HG02973 (cell line): Measurements from ENCODE around the gene IL1RAP.
"Not testable (repeated sequence)": the region's sequence is repeated elsewhere in the genome, so short reads cannot be mapped to it uniquely, and the experiment has no call there.

Experiments used
- ATAC-seq: cut with Tn5 transposase; IDR thresholded peaks from one replicate; pipeline ENCODE4 v1.9.1; 2021; ENCODE audit warnings: moderate library complexity; ENCODE audit not compliant: unreplicated experiment

Gene IL1RAP

DNA sequence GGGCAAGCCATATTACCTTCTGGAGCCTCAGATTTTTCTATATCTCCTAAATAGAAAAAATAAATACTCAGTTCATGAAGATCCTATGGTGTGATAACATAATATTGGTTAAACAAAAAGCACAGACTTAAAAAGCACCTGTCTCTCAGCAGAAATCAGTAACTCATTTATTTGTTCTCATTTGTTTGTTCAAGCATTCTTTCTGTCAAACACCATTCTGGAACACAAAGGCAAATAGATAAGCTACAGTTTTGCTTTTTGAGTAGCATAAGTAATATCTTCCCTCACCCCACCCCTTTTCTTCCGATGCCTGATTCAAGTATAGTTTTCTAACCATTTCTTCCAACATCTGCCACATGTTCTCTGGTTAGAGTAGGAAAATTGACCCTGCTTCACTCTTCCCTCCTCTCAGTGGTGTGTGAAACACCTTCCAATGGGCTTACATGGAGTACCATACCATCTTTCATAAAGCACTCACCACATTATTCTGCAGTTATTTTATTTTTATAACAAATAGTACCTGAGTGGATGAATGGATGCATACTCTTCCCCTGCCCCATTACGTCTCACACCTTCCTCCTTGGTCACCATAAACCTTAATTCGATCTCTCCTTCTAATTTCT lies 8.4 kb upstream of the IL1RAP start:
- no peak for ATAC-seq

GRCh38 chr3:190506271-190506670 lies 7.6 kb upstream of the IL1RAP start:
- ATAC-seq, result no peak

DNA sequence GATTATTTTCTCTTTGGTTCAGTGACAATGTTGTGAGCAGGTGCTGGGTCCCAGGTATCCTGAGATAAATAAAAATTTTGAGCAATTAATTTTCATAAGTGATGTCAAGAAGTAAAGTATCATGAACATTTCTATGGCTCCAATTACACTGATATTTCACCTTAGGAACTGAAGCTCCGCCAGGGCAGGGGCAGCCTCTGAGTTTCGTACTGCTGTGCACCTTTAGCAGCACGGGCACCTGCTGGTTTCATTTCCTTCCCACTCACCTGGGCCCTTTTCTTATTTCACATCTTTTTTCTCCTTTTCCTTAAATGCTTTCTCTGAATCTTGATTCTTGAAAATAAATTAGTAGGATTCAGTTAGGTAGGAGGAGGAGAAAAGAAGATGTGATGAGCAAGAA lies 1.2 kb upstream of the IL1RAP start:
- no peak for ATAC-seq

GRCh38 chr3:190514413-190515153 lies 698 bp downstream of the IL1RAP start:
- no peak for ATAC-seq

DNA sequence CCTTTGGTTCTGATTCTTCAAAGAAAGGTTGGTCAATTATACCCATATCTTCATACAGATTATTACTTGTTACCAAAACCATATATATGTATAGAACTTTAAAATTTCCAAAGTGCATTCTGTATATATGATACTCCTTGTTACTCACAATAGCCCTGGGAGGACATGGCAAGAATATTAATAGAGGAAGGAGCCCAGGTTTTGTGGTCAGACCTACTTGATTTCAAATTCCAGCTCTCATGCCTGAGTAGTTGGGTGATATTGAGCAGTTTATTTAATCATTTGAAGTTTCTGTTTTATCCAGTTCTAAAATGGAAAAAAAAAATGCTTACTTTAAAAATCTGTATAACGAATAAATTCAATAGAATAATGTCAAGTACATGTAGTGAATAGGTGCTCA lies 2.5 kb downstream of the IL1RAP start:
- no peak for ATAC-seq

DNA sequence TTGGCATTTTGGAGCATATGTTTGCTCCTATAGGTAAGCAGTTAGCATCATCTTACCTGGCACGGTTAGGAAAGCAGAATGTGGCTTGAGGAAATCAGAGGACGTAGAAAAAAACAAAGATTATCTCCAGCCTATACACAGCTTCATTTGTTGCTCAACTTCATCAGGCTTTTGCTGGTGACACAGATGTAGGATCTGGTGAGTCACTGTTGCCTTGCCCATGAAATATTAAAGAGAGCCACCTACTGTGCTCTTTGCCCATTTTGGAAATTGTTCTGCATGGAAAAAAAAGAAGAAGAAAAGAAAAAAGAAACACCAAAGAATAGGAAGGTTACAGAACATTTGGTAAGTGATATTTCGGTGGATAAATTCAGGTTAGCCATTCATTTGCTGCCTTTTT lies 3.8 kb downstream of the IL1RAP start:
- no peak for ATAC-seq

GRCh38 chr3:190518531-190518930 lies 4.6 kb downstream of the IL1RAP start:
- not testable (repeated sequence) for ATAC-seq

DNA sequence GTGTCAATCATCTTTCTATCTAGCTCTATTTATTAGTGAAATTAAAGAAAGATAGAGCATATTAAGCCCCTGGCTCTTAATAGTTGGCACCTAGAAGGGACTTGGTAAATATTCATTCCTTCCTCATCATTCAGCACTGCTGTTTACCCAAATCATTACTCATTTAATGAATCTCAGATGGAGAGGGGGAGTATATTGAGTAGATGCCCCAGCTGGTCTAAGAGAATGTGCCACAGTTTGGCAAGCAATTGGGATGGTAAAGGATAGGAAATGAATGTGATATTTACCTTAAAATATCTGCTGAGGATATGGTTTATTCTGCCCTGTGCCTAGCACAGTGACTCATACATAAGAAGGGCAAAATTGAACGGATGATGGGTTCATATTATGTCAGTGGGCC lies 6.0 kb downstream of the IL1RAP start:
- no peak for ATAC-seq

- no peak for ATAC-seq
Measured at GRCh38 chr3:190521998-190522397, 8.1 kb downstream of the IL1RAP start.

DNA sequence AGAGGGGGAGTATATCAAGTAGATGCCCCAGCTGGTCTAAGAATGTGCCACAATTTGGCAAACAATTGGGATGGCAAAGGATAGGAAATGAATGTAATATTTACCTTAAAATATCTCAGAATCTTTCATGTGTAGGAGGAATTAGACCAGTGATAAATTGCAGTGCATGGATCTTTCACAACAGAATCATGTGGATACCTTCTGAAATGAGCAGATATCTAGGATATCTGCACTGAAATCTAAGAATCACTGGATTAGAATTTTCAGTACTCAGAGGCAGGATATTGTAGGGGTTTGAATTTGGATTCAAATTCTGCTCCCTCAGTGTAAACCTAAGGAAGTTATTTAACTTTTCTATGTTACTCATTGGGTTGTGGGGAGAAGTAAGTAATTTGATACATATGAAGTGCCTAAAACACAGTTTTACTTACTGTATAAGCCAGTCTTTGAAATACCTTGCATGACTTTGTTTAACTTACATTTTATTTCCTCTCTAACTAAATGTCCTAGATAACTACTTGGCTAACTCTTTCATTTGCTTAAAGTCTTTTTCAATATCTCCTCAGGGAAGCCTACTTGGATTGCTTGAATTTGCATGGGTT lies 8.8 kb downstream of the IL1RAP start:
- ATAC-seq, result no peak

DNA sequence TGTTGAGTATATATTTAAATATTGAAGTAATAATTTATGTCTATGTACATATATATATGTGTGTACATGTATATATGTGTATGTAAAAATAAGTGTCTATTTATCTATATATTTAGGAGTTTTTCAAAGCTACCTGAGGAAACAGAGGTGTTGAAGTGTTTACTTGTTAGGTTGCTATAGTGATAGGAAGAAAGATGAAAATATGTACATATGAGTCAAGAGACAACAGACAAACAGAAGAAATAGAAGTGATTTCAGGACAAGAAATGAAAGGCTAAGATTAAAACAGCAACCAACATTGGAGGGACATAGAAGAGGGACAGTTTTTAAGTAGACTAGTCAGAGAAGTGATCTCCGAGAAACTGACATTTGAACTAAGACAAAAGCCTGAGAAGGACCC lies 11.1 kb downstream of the IL1RAP start:
- no peak for ATAC-seq

DNA sequence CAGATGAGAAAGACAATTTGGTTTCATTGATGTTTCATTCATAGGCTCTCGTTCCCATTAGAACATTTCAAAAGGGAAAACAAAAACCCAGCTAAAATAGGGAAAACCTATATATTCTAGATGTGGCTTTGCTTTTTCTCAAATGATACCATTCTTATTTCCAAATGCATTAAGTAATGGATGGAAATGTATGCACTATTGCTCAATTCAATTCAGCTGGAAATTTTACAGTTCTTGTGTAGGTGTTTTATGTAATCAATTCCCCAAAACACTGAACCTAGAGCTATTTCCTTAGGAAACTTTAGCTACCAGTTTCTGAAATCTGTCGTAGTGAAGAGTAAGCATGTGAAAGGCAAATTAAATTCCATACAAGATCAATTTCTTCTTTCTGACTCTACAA lies 11.7 kb downstream of the IL1RAP start:
- ATAC-seq, result no peak

DNA sequence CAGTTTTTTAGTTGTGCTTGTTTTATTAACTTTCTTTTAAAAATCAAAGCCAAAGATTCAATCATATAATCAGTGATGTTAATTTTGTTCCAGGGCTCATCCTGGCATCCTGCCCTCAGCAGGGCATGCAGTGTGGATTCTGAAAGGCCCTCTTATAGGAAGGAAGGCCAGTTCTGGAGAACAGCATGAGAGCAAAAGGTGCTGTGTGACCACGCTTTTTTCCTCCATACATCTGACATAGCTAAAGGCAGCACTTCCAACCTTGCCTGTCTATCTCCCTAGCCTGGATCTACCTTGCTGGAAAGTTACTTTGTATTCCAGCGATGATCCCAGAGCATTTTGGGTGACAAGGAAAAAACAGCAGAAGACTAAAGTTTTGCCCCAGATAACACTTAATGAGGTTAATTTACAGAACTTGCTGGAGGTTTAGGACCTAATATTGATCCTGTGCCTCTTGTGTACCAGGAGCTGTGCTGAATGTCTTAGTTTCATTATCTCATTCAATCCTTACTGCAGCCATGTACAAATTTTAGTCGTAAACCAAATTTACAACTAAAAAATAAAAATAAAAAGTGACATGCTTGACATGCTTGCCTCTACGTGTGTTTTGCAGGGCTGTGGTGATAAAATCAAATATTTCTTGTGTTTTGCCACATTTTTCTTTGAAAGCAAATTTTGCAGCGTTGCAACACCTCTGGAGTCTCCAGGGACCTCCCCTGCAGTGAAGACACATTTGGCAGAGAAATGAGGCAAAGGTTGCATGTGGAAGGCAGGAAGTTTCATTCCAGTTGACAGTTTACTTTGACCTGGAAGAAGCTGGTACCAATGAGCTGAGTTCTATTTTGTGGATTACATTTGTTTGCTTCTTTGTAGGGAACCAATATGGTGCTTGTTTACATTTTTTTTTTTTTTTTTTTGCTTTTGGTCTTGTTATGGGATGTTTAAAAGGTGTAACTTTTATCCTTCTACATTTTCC lies 13.2 kb downstream of the IL1RAP start:
- no peak for ATAC-seq

GRCh38 chr3:190528706-190529105 lies 14.8 kb downstream of the IL1RAP start:
- no peak for ATAC-seq

DNA sequence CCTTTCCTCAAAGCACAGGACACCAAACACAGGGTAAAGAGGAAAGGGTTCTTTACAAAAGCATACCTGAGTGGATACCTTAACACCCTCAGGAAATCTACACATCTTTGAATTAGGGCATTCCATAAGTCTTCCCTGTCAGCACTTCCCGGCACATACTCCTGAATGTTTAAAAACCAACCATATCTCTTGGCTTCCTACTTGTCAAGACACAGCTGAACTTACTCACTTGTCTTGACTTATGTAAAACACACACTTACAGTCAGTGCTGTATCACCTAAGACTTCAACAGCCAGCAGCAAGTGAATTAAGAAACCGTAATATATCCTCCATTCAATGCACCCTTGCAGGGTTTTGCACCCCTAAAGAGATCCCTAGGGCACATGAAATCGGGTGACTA lies 17.5 kb downstream of the IL1RAP start:
- no peak for ATAC-seq

DNA sequence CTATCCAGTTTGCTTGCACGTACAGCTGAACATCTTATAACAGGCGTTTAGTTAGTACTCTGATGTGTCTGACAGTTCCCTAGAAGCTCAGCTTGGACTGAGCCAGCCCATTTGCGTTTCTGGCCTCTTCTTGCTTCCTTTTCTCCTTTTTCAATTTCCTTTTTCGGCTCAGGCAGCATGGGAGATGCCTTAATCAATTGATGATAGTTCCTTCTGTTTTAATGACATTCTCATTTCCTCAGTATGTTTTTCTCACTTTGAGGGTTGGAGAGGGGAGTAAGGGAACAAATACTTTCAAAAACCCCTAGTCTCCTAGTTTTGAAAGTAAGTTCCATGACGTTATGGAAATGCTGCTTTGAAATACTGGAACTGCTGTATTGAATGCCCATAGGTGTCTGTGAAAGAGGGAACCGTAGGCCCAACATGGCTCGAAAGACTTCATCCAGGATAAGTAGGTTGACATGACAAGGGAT lies 18.9 kb downstream of the IL1RAP start:
- ATAC-seq, result no peak

DNA sequence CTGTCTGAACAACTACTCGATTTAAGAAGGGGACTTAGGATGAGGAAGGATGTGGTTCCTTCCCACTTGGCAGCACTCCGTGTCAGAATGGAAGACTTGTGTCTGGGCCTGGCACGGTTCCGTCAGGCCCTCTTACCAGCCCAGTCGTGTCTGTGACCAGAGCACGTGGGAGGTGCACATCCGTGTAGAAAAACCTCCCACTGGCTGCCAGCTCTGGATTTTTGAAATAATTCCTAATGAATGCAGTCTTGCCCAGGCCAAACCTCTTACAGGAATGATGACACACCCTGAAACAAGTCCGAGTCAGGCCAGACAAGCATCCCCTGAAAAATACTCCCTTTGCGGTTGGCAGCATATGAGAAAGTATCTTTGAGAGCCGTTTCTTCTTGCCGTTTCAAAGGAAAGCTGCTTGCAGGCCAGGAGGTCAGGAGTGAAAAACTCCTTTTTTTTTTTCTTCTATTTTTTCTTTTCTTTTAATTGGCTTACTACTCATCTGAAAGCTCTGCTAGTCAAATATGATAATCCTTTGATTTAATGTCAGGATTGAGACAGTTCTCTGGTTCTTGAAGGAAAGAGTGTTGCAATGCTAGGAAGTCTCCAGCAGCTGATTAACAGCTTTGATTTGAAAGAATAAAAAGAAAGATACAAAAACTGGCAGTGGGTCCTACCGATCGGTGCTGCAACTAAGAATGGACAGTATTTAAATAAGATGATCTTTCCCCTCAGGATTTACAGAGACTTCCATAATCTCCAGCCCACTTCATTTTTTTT lies 19.8 kb downstream of the IL1RAP start:
- ATAC-seq, result no peak

DNA sequence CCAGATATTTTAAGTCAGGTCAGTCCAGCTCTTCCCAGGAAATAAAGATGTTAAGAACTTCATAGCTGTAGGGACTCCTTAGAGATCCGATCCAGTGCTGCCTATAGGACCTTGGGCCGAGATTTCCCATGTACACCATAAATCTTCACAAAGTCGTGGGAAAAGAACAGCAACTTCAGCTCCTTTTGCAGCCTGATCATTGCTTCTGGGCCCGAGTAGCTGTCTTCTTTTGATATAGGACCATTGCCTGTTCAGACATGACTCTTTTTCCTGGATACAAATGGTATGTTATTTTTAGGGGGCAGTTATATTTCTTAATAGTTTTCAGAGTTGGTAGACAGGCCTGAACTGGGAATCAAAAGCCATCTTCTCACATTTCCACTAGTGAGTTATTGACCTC lies 20.5 kb downstream of the IL1RAP start:
- no peak for ATAC-seq

DNA sequence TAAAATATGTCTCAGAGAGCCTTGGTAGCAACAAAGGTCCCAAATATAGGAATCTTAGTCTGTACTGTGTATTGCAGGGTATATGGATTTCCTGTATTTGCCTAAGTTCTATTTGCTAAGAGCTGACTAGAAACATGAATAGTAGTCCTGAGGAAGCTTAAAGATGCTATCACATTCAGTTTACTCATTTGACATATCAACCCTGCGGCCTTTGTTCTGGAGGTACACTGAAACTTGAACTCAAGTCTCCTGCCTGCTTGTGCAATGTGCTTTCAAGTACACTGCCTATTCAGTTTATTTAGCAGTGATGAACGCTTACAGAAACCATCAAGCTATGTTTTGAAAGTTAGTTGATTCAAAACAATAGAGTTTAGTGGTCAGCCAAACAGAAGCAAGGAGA lies 21.1 kb downstream of the IL1RAP start:
- ATAC-seq, result no peak

DNA sequence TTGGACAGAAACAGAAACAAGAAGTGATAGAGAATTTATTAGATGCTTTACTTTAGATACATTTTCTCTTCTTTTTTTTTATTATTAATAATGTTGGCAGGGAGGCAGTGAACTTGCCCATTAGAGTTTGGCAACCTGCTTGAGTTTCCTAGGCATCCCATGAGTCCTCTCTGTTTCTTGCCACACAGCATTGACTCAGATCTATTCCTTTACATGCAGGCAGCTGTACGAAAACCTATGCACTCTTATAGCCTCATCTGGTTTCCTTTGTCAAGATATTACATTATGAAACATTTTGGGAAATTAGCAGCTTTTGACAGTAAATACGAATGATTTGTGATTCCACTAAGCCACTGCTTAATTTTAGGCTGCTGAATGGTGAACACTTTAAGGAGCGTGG lies 23.3 kb downstream of the IL1RAP start:
- ATAC-seq, result no peak
